GM12878 (cell line): ENCODE results near the gene HOXB13. TPM values are rescaled to one million over a fixed set of nuclear protein-coding genes. Genes with fewer than 3 reads are reported as not detected.

Experiments used
- ATAC-seq: fragments of 200-7000 bp; cut with Tn5 transposase; 3 replicates; pipeline ENCODE4 v1.9.1; 2020; ENCODE audit warnings: mild to moderate bottlenecking, moderate library complexity
- BruUV-seq: library from RNA; stranded (reverse); fragments of 400-500 nt; replicated peaks from 2 replicates; lab custom pipeline; 2021; lab: Mats Ljungman, UMichigan
- CTCF ChIA-PET: fragments of 300-600 bp; sonication (Branson Sonifier 250); formaldehyde crosslinking; extraction: SDS; loops from one replicate; lab custom pipeline; 2021; ENCODE audit warnings: inconsistent platforms; lab: Yijun Ruan, JAX
- POLR2A ChIA-PET: fragments of 350-600 bp; formaldehyde crosslinking; extraction: SDS; loops from one replicate; lab custom pipeline; 2021; ENCODE audit warnings: inconsistent platforms; lab: Charles Lee
- RAD21 ChIA-PET: fragments of 300-600 bp; sonication (Branson Sonifier 250); formaldehyde crosslinking; loops from one replicate; lab custom pipeline; 2023; ENCODE audit warnings: antibody characterized with exemption; ENCODE audit not compliant: unreplicated experiment; lab: Charles Lee
- SMC1A ChIA-PET: fragments of 300-600 bp; sonication (Branson Sonifier 250); formaldehyde crosslinking; loops from one replicate; lab custom pipeline; 2023; ENCODE audit not compliant: unreplicated experiment, uncharacterized antibody; lab: Charles Lee
- DNase-seq: peaks from one replicate; pipeline ENCODE4 v3.0.0-alpha.2; 2011; ENCODE audit warnings: low read depth, low spot score
- FAIRE-seq: peaks from 3 replicates; lab custom pipeline; 2011; peaks lifted over from hg19 to GRCh38; lab: Jason Lieb, UNC
- H2AFZ ChIP-seq: 2 replicates; pipeline ENCODE4 v1.6.0; 2011; ENCODE audit warnings: low read depth, low read length, control low read depth; ENCODE audit not compliant: control insufficient read depth
- H3K27ac ChIP-seq: 2 replicates; pipeline ENCODE4 v1.5.1; 2011; ENCODE audit warnings: control low read depth; ENCODE audit not compliant: control insufficient read depth, insufficient read depth
- H3K27me3 ChIP-seq, 2 experiments: replicated peaks in 1 of 2; 2 replicates each; pipeline versions ENCODE4 v1.6.0 to v1.6.1; 2011; ENCODE audit warnings: low read length in 1 of 2; ENCODE audit not compliant: control insufficient read depth in 2 of 2, insufficient read depth in 2 of 2
- H3K36me3 ChIP-seq, 2 experiments: 2 replicates each; pipeline ENCODE4 v1.5.1; 2011; ENCODE audit warnings: low read length in 1 of 2; ENCODE audit not compliant: control insufficient read depth in 2 of 2, insufficient read depth in 2 of 2
- H3K4me1 ChIP-seq: 2 replicates; pipeline ENCODE4 v1.6.1; 2011; ENCODE audit warnings: mild to moderate bottlenecking, low read length, moderate library complexity, mixed read lengths; ENCODE audit not compliant: control insufficient read depth, insufficient read depth
- H3K4me2 ChIP-seq: 2 replicates; pipeline ENCODE4 v1.6.0; 2011; ENCODE audit warnings: control low read depth; ENCODE audit not compliant: control insufficient read depth, insufficient read depth
- H3K4me3 ChIP-seq: fragments of 200-600 bp; sonication (generic); 2 replicates; pipeline ENCODE4 v1.5.1; 2016
- H3K79me2 ChIP-seq: 2 replicates; pipeline ENCODE4 v1.6.0; 2011; ENCODE audit warnings: low read length; ENCODE audit not compliant: control insufficient read depth, insufficient read depth
- H3K9ac ChIP-seq: 2 replicates; pipeline ENCODE4 v1.8.0; 2011; ENCODE audit warnings: low read length, control low read depth, mixed read lengths; ENCODE audit not compliant: control insufficient read depth, insufficient read depth
- H3K9me3 ChIP-seq: replicated peaks from 3 replicates; pipeline ENCODE4 v1.5.1; 2011; ENCODE audit warnings: mild to moderate bottlenecking, low read length; ENCODE audit not compliant: control insufficient read depth, insufficient read depth
- H4K20me1 ChIP-seq: 2 replicates; pipeline ENCODE4 v1.6.0; 2011; ENCODE audit not compliant: control insufficient read depth, insufficient read depth
- BACH1 ChIP-seq: fragments of 450-650 bp; IDR thresholded peaks from 2 replicates; pipeline ENCODE4 v1.6.1; 2017; ENCODE audit warnings: mild to moderate bottlenecking, borderline replicate concordance
- BCL11A ChIP-seq: IDR thresholded peaks from 2 replicates; pipeline ENCODE4 v1.6.1; 2011; ENCODE audit warnings: low read depth, low read length
- BMI1 ChIP-seq: fragments of 450-650 bp; IDR thresholded peaks from 2 replicates; pipeline ENCODE4 v1.6.1; 2016; ENCODE audit warnings: mild to moderate bottlenecking, moderate library complexity, borderline replicate concordance
- CBX5 ChIP-seq: sonication (generic); IDR thresholded peaks from 2 replicates; pipeline ENCODE4 v1.6.1; 2016; ENCODE audit warnings: low read depth, moderate library complexity, mild to moderate bottlenecking, inconsistent platforms
- CHD4 ChIP-seq: fragments of 200-600 bp; sonication (generic); IDR thresholded peaks from 2 replicates; pipeline ENCODE4 v1.6.1; 2016; ENCODE audit warnings: mild to moderate bottlenecking
- EZH2 ChIP-seq: IDR thresholded peaks from 2 replicates; pipeline ENCODE4 v1.6.1; 2012; ENCODE audit warnings: low read depth, mild to moderate bottlenecking, control low read depth, inconsistent platforms, low read length, borderline replicate concordance; ENCODE audit not compliant: control insufficient read depth
- HCFC1 ChIP-seq: fragments of 150-350 bp; IDR thresholded peaks from 2 replicates; pipeline ENCODE4 v1.6.1; 2014; ENCODE audit warnings: low read length
- IRF4 ChIP-seq: IDR thresholded peaks from 2 replicates; pipeline ENCODE4 v1.6.1; 2011; ENCODE audit warnings: low read depth, low read length
- LARP7 ChIP-seq: fragments of 450-650 bp; IDR thresholded peaks from 2 replicates; pipeline ENCODE4 v1.6.1; 2017; ENCODE audit warnings: mild to moderate bottlenecking
- POLR2AphosphoS2 ChIP-seq: IDR thresholded peaks from 2 replicates; pipeline ENCODE4 v1.6.1; 2011; ENCODE audit warnings: low read depth, mild to moderate bottlenecking, low read length, improper control_type of control experiment, moderate library complexity
- RUNX3 ChIP-seq: IDR thresholded peaks from 2 replicates; pipeline ENCODE4 v1.6.1; 2012; ENCODE audit warnings: low read length, inconsistent platforms
- SMAD5 ChIP-seq: IDR thresholded peaks from 2 replicates; pipeline ENCODE4 v1.6.1; 2016; ENCODE audit warnings: antibody characterized with exemption, low read depth
- ZBED1 ChIP-seq: IDR thresholded peaks from 2 replicates; pipeline ENCODE4 v1.6.1; 2016; ENCODE audit warnings: borderline replicate concordance
- ZNF274 ChIP-seq: IDR thresholded peaks from one replicate; pipeline ENCODE4 v1.8.0; 2011; ENCODE audit not compliant: insufficient read length, insufficient read depth
- WGBS: methylation state at CpG from one replicate; pipeline ENCODE4 v1.1.6; 2016; ENCODE audit warnings: low lambda C conversion rate; ENCODE audit not compliant: insufficient replicate concordance, insufficient coverage; ENCODE audit errors: missing lambda C conversion rate; 5-methylcytosine and 5-hydroxymethylcytosine counted together
- in situ Hi-C: fragments of 300-500 bp; cut with MboI; formaldehyde crosslinking; loops from 9 replicates; pipeline ENCODE4 v1.14.3; 2018; ENCODE audit warnings: mixed read lengths
- intact Hi-C: fragments of 100-400 bp; cut with micrococcal nuclease; formaldehyde crosslinking; loops from one replicate; pipeline ENCODE4 v1.14.2; 2022; ENCODE audit not compliant: unreplicated experiment
- polyA plus RNA-seq, 11 experiments: library from polyadenylated mRNA; depleted of rRNA in 4 of 11; unstranded in 6 of 11; stranded (reverse) in 5 of 11; fragments of >200 nt; fragmentation: Nextera tagmentation in 4 of 11; fragmentation: Illumina TruSeq in 1 of 11; extraction: Ambion mirVana in 4 of 11; extraction: Trizol in 1 of 11; gene quantifications; 1 replicate in 1 of 11; 2 replicates in 10 of 11; pipeline versions ENCODE4 v1.2.1 to v1.2.3, GENCODE V29; 2011 to 2016; ENCODE audit warnings: inconsistent platforms in 2 of 11, missing spikeins in 2 of 11, low read depth in 1 of 11
- total RNA-seq, 4 experiments: library from RNA; depleted of rRNA in 3 of 4; stranded (reverse); fragments of >200 nt in 3 of 4; fragmentation: Illumina TruSeq in 1 of 4; extraction: Trizol in 1 of 4; gene quantifications; 2 replicates each; pipeline versions ENCODE4 v1.2.1 to v1.2.3, GENCODE V29; 2013 to 2021
- TF ChIP-seq, protein P1 (sequence below): fragments of 450-650 bp; formaldehyde crosslinking; IDR thresholded peaks from 2 replicates; pipeline ENCODE4 v1.5.0; 2022; ENCODE audit warnings: mild to moderate bottlenecking, missing genetic modification characterization
- TF ChIP-seq, protein P2 (sequence below): fragments of 450-650 bp; IDR thresholded peaks from 2 replicates; pipeline ENCODE4 v1.6.1; 2017; ENCODE audit warnings: antibody characterized with exemption, mild to moderate bottlenecking, moderate library complexity
- TF ChIP-seq, protein P3 (sequence below): IDR thresholded peaks from 2 replicates; pipeline ENCODE4 v1.6.1; 2012; ENCODE audit warnings: low read depth, low read length, improper control_type of control experiment

Gene HOXB13
- total and polyA plus RNA-seq, 10 of the 15 experiments (the other 5 are each of a cell fraction or from before 2014, with no cell fraction given): 0.05 TPM; not detected in 9

DNA sequence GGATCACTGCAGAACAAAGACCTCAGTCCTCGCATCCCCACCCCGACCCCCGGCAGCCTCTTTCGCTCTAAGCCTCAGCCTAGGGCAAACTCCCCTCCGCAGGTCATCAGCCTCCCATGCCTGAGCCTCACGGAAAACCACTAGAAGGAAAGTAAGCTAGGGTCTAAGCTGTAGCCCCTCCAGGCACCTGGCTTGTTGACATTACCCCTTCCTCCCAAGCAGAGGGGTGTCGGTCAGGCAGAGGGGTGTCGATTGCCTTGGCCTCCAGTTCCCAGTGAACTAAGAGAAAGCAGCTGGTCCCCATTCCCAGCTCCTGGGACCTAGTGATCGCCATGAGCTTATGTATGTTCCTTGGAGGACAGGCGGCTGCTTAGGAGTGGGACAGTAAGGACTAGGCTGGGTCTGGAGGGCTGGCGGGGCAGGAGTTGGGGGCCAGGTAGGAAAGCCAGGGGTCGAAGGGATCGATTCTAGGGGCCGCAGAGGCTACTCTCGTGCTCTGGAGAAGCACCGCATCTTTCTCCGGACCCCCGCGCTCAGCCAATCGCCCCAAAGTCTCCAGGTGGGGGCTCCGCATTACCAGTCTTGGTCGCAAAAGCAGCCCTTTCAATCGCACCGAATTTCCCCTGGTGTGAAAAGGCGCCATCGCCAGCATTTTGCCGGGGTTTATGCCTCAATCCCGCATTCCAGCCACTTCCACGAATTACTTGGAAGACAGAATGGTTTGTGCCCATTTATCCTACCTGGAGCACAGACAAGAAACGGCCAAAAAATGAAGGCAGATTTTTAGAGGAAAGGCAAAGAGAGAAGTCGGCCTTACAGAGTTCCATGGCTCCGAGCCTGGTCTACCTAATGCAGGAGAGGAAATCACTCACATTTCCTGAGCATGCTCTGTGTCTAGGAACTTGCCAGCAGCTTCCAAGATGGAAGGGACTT is 21.3 kb upstream of the HOXB13 start:
- ATAC-seq (no peak), DNase-seq (no peak), FAIRE-seq (no peak)
- Histone ChIP-seq H3K9me3 (no peaks in the 10 kb centered on the region; the same call in 2 of the 3 replicates), H3K36me3 (no peaks in the 10 kb centered on the region), H3K27ac (no peak overlapping the region), H3K4me2 (no peak overlapping the region), H3K79me2 (no peaks in the 10 kb centered on the region), H3K4me3 (no peak overlapping the region), H3K9ac (no peak overlapping the region), H3K4me1 (no peaks in the 10 kb centered on the region), H4K20me1 (peaks cover 2% of the 10 kb centered on the region; the same call in 1 of the 2 replicates), H3K27me3 (peaks cover 32 to 64% of the 10 kb centered on the region in 2 experiments), H2AFZ (no peak overlapping the region)
- 20% methylated on average over 32 of the region's 32 CpGs for WGBS
- ChIA-PET CTCF (interaction anchor here (0.6 to 1.8 kb wide), 5 partner anchors 12 to 280 kb away, joined by 3 to 7 read pairs (median 3); no protein-coding TSS in a partner anchor), POLR2A (no interaction called here), RAD21 (no interaction called here), SMC1A (interaction anchor here (1.1 kb wide), 1 partner anchor 26 kb away, joined by 5 read pairs; no protein-coding TSS in a partner anchor)
- intact Hi-C loops (no loop called here), in situ Hi-C loops (no loop called here)
- BruUV-seq: no TSS peak
- no peak for TF ChIP-seq ZBED1
- no peak for TF ChIP-seq EZH2
- TF ChIP-seq BMI1: no peak
- no peak for TF ChIP-seq CBX5
- TF ChIP-seq SMAD5: no peak
- TF ChIP-seq, protein P1, sequence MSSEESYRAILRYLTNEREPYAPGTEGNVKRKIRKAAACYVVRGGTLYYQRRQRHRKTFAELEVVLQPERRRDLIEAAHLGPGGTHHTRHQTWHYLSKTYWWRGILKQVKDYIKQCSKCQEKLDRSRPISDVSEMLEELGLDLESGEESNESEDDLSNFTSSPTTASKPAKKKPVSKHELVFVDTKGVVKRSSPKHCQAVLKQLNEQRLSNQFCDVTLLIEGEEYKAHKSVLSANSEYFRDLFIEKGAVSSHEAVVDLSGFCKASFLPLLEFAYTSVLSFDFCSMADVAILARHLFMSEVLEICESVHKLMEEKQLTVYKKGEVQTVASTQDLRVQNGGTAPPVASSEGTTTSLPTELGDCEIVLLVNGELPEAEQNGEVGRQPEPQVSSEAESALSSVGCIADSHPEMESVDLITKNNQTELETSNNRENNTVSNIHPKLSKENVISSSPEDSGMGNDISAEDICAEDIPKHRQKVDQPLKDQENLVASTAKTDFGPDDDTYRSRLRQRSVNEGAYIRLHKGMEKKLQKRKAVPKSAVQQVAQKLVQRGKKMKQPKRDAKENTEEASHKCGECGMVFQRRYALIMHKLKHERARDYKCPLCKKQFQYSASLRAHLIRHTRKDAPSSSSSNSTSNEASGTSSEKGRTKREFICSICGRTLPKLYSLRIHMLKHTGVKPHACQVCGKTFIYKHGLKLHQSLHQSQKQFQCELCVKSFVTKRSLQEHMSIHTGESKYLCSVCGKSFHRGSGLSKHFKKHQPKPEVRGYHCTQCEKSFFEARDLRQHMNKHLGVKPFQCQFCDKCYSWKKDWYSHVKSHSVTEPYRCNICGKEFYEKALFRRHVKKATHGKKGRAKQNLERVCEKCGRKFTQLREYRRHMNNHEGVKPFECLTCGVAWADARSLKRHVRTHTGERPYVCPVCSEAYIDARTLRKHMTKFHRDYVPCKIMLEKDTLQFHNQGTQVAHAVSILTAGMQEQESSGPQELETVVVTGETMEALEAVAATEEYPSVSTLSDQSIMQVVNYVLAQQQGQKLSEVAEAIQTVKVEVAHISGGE (CRISPR knock-in tag): no peak
- no peak for TF ChIP-seq ZNF274
- TF ChIP-seq, protein P2, sequence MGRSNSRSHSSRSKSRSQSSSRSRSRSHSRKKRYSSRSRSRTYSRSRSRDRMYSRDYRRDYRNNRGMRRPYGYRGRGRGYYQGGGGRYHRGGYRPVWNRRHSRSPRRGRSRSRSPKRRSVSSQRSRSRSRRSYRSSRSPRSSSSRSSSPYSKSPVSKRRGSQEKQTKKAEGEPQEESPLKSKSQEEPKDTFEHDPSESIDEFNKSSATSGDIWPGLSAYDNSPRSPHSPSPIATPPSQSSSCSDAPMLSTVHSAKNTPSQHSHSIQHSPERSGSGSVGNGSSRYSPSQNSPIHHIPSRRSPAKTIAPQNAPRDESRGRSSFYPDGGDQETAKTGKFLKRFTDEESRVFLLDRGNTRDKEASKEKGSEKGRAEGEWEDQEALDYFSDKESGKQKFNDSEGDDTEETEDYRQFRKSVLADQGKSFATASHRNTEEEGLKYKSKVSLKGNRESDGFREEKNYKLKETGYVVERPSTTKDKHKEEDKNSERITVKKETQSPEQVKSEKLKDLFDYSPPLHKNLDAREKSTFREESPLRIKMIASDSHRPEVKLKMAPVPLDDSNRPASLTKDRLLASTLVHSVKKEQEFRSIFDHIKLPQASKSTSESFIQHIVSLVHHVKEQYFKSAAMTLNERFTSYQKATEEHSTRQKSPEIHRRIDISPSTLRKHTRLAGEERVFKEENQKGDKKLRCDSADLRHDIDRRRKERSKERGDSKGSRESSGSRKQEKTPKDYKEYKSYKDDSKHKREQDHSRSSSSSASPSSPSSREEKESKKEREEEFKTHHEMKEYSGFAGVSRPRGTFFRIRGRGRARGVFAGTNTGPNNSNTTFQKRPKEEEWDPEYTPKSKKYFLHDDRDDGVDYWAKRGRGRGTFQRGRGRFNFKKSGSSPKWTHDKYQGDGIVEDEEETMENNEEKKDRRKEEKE: no peak
- TF ChIP-seq HCFC1: no peak
- no peak for TF ChIP-seq RUNX3
- TF ChIP-seq CHD4: no peak
- TF ChIP-seq BCL11A: no peak
- no peak for TF ChIP-seq LARP7
- TF ChIP-seq, protein P3, sequence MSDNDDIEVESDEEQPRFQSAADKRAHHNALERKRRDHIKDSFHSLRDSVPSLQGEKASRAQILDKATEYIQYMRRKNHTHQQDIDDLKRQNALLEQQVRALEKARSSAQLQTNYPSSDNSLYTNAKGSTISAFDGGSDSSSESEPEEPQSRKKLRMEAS: no peak
- TF ChIP-seq BACH1: no peak
- no peak for TF ChIP-seq POLR2AphosphoS2
- no peak for TF ChIP-seq IRF4
